GM13977 (cell line): ENCODE measurements around the gene ZBTB39.
"Not testable (repeated sequence)": the region's sequence is repeated elsewhere in the genome, so short reads cannot be mapped to it uniquely, and the experiment has no call there.

Experiments
- DNase-seq: peaks from one replicate; pipeline ENCODE4 v3.0.0; 2012; ENCODE audit warnings: low spot score
- CTCF ChIP-seq: IDR thresholded peaks from 2 replicates; pipeline ENCODE4 v1.5.1; 2012; ENCODE audit warnings: mild to moderate bottlenecking, control low read depth; ENCODE audit not compliant: insufficient read depth; ENCODE audit errors: extremely low read depth, missing control alignments
- in situ Hi-C: fragments of 300-500 bp; cut with MboI; formaldehyde crosslinking; loops from one replicate; pipeline ENCODE4 v1.12.0; 2022; ENCODE audit warnings: low sequenced_read_pairs, low pct_unique_long_range_greater_than_20kb, mixed read lengths, inconsistent platforms; ENCODE audit not compliant: unreplicated experiment

The ZBTB39 gene

DNA sequence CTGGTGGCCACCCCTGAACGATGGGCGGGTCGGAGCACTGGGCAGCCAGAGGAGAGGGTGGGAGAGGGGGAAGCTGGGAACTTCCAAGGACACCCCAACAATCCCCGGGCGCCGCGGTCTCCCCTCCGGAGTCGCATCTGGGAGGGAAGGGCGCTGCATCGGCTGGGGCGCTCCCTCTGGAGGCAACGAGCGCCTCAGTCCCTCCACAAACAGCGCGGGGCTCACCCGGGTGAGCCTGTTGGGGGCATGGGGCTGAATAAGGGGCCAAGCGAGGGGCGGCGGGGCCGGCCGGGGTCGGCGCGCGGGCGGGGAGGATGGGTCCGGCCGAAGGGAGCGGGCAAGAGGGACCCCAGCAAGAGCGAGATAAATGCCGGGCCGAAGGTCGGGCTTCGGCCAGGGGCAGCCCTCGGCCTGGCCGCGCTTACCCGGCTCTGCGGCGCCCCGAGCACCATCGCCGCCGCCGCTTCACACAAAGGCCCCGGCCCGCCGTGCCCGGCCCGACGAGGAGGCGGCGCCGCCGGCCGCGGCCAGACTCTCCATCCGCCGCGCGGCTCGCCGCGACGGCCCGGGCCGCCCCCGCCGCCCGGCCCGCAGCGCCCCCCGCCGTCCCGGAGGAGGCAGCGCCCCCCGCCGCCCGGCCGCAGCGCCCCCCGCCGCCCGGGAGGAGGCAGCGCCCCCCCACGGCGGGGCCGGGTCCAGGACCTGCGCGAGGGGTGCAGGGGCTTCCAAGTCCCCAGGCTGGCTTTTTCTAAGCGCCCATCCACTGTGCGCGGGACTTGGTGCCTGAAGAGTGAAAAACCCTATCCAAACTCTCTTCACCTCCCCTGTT is at the start of gene ZBTB39:
ZBTB39 (minus strand) TSS at position 567 of the 829 bp plus-strand sequence. CDS start 1,629 bp downstream, outside the sequence.
- DNase-seq, result peak; percentile 95
- in situ Hi-C loops, result loop anchor here (10.0 kb wide), 1 partner anchor 169 kb away; no protein-coding TSS in a partner anchor

DNA sequence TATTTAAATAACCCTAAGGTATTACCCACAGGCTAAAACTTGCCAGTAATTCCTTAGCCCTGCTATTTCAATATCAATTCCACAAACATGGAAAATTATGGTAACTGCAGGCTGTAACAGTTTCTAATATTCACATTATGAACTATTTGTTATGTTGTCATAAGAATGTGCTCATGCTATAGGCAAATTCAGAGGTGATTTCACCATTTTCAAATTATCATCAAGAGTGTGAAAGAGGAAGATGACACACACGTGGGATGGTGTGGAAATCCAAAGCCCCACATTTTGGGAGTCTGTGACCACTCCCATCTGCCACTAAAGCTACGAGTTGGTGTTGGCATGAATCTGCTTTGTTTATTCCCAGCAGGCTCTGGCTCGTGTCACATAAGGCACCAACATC is 49.5 kb upstream of the ZBTB39 start:
- in situ Hi-C loops, result no loop called here
- no peak for DNase-seq
- TF ChIP-seq CTCF, result no peak

More for the DNA sequence above, at the start of gene ZBTB39:
- peak; percentile 63 for TF ChIP-seq CTCF

DNA sequence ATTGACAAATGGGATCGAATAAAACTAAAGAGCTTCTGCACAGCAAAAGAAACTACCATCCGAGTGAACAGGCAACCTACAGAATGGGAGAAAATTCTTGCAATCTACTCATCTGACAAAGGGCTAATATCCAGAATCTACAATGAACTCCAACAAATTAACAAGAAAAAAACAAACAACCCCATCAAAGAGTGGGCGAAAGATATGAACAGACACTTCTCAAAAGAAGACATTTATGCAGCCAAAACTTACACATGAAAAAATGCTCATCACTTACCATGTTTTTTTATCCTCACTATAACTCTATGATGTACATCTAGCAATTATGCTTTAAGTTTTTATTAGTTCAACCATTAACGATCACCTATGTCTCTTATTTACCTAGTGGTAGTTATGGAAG is 47.6 kb upstream of the ZBTB39 start:
- in situ Hi-C loops, result not testable (repeated sequence)

DNA sequence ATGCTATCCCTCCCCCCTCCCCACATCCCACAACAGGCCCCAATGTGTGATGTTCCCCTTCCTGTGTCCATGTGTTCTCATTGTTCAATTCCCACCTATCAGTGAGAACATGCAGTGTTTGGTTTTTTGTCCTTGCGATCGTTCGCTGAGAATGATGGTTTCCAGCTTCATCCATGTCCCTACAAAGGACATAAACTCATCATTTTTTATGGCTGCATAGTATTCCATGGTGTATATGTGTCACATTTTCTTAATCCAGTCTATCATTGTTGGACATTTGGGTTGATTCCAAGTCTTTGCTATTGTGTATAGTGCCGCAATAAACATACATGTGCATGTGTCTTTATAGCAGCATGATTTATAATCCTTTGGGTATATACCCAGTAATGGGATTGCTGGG is 46.8 kb upstream of the ZBTB39 start:
- DNase-seq, in situ Hi-C loops: not testable (repeated sequence)

More for the DNA sequence above, 47.6 kb upstream of the ZBTB39 start:
- not testable (repeated sequence) for DNase-seq

GRCh38 chr12:57051011-57051410 is 44.7 kb upstream of the ZBTB39 start:
- no peak for TF ChIP-seq CTCF
- DNase-seq, result no peak
- in situ Hi-C loops, result no loop called here

DNA sequence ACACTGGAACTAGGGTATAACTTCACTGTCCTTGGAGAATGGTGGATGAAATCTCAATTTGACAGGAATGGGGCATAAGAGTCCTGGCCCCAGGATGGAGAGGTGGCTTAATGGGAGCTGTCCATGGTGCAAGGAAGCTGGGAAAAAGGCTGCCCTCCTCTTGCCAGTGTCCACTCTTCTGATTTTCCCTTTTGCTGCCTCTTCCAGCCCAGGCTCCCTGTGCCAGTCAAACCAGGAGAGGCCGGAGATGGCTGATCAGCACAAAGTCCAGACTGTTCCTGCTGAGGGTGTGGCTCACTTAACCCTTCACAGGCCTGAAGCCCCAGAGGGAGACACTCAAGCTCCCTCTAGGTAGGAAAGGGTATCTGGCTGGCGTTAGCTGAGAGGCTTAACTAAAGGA is 43.5 kb upstream of the ZBTB39 start, which contains the start of gene MYO1A:
MYO1A (minus strand) TSS at position 240 of the 400 bp plus-strand sequence. CDS start 1,806 bp downstream, outside the sequence.
- in situ Hi-C loops, result no loop called here
- TF ChIP-seq CTCF, result no peak
- DNase-seq, result no peak

GRCh38 chr12:57049119-57049446 is 42.7 kb upstream of the ZBTB39 start:
- in situ Hi-C loops, result no loop called here
- DNase-seq, result no peak
- no peak for TF ChIP-seq CTCF
